GM12873 (cell line): ENCODE data around the gene SLC16A12.

Experiments
- CTCF ChIP-seq: IDR thresholded peaks from 2 replicates; pipeline ENCODE4 v1.5.1; 2012; ENCODE audit warnings: low read depth, mild to moderate bottlenecking, moderate library complexity, low read length, control low read depth; ENCODE audit not compliant: insufficient read depth; ENCODE audit errors: missing control alignments

Gene SLC16A12

GRCh38 chr10:89491932-89492331 lies 43.5 kb downstream of the SLC16A12 start:
- TF ChIP-seq CTCF = no peak

- TF ChIP-seq CTCF = no peak
Observed at GRCh38 chr10:89490596-89491335, 44.6 kb downstream of the SLC16A12 start.

GRCh38 chr10:89482256-89482655 lies 53.1 kb downstream of the SLC16A12 start:
- no peak for TF ChIP-seq CTCF

GRCh38 chr10:89481662-89482061 lies 53.7 kb downstream of the SLC16A12 start:
- no peak for TF ChIP-seq CTCF

GRCh38 chr10:89479771-89480446 lies 55.5 kb downstream of the SLC16A12 start:
- TF ChIP-seq CTCF = no peak

GRCh38 chr10:89478739-89479654 lies 56.4 kb downstream of the SLC16A12 start:
- no peak for TF ChIP-seq CTCF
